ENCODE measurements around the gene TMEM8B. TPM values are rescaled to one million over a fixed set of nuclear protein-coding genes. Genes with fewer than 3 reads are reported as not detected.

Gene TMEM8B
- total RNA-seq, 1 donor from 2014 or later = 9.0 TPM

GRCh38 chr9:35839926-35840325 lies 10.9 kb downstream of the TMEM8B start:
- no peak overlapping the region for H3K27ac Mint-ChIP-seq (ENCODE audit: unreplicated experiment)
- H3K4me3 Mint-ChIP-seq (ENCODE audit: unreplicated experiment) = no peak overlapping the region
- H3K4me1 Mint-ChIP-seq (ENCODE audit: unreplicated experiment) = peaks cover 29% of the 10 kb centered on the region
- no peak for TF ChIP-seq CTCF (IDR thresholded peaks at IDR 0.05; ENCODE audit: unreplicated experiment)
- H3K36me3 Mint-ChIP-seq (ENCODE audit: low read depth, unreplicated experiment) = peaks cover 3% of the 10 kb centered on the region
- H3K9me3 Mint-ChIP-seq (ENCODE audit: unreplicated experiment) = no peaks in the 10 kb centered on the region
- DNase-seq (ENCODE audit: low spot score) = no peak
- H3K27me3 Mint-ChIP-seq (ENCODE audit: unreplicated experiment) = peaks cover 3% of the 10 kb centered on the region

- Mint-ChIP-seq H3K9me3 (ENCODE audit: unreplicated experiment) (no peaks in the 10 kb centered on the region), H3K4me3 (ENCODE audit: unreplicated experiment) (no peak overlapping the region)
- TF ChIP-seq CTCF (IDR thresholded peaks at IDR 0.05; ENCODE audit: unreplicated experiment) = no peak
Measured at GRCh38 chr9:35840881-35841644, 12.0 kb downstream of the TMEM8B start.

GRCh38 chr9:35841645-35841900 lies 12.5 kb downstream of the TMEM8B start:
- Mint-ChIP-seq H3K4me3 (ENCODE audit: unreplicated experiment) (no peak overlapping the region), H3K36me3 (ENCODE audit: low read depth, unreplicated experiment) (peaks cover 3% of the 10 kb centered on the region), H3K9me3 (ENCODE audit: unreplicated experiment) (no peaks in the 10 kb centered on the region), H3K4me1 (ENCODE audit: unreplicated experiment) (peaks cover 25% of the 10 kb centered on the region), H3K27ac (ENCODE audit: unreplicated experiment) (no peak overlapping the region), H3K27me3 (ENCODE audit: unreplicated experiment) (peaks cover 3% of the 10 kb centered on the region)
- TF ChIP-seq CTCF (IDR thresholded peaks at IDR 0.05; ENCODE audit: unreplicated experiment) = no peak
- DNase-seq (ENCODE audit: low spot score) = no peak

More at GRCh38 chr9:35840881-35841644, 12.0 kb downstream of the TMEM8B start:
- Mint-ChIP-seq H3K27ac (ENCODE audit: unreplicated experiment) (no peak overlapping the region), H3K4me1 (ENCODE audit: unreplicated experiment) (peaks cover 28% of the 10 kb centered on the region), H3K36me3 (ENCODE audit: low read depth, unreplicated experiment) (peaks cover 3% of the 10 kb centered on the region), H3K27me3 (ENCODE audit: unreplicated experiment) (peaks cover 5% of the 10 kb centered on the region)
- DNase-seq (ENCODE audit: low spot score) = no peak

- H3K4me3 Mint-ChIP-seq (ENCODE audit: unreplicated experiment) = no peak overlapping the region
- DNase-seq (ENCODE audit: low spot score) = no peak
- peaks cover 5% of the 10 kb centered on the region for H3K27me3 Mint-ChIP-seq (ENCODE audit: unreplicated experiment)
- H3K36me3 Mint-ChIP-seq (ENCODE audit: low read depth, unreplicated experiment) = peaks cover 3% of the 10 kb centered on the region
- H3K9me3 Mint-ChIP-seq (ENCODE audit: unreplicated experiment) = no peaks in the 10 kb centered on the region
- no peak overlapping the region for H3K27ac Mint-ChIP-seq (ENCODE audit: unreplicated experiment)
- no peak for TF ChIP-seq CTCF (IDR thresholded peaks at IDR 0.05; ENCODE audit: unreplicated experiment)
- H3K4me1 Mint-ChIP-seq (ENCODE audit: unreplicated experiment) = peaks cover 24% of the 10 kb centered on the region
Measured at GRCh38 chr9:35842020-35842745, 13.2 kb downstream of the TMEM8B start.

- no peaks in the 10 kb centered on the region for H3K9me3 Mint-ChIP-seq (ENCODE audit: unreplicated experiment)
- peaks cover 19% of the 10 kb centered on the region for H3K4me1 Mint-ChIP-seq (ENCODE audit: unreplicated experiment)
- TF ChIP-seq CTCF (IDR thresholded peaks at IDR 0.05; ENCODE audit: unreplicated experiment) = no peak
- no peak for DNase-seq (ENCODE audit: low spot score)
- H3K4me3 Mint-ChIP-seq (ENCODE audit: unreplicated experiment) = no peak overlapping the region
- peaks cover 10% of the 10 kb centered on the region for H3K27me3 Mint-ChIP-seq (ENCODE audit: unreplicated experiment)
- no peak overlapping the region for H3K27ac Mint-ChIP-seq (ENCODE audit: unreplicated experiment)
- peaks cover 3% of the 10 kb centered on the region for H3K36me3 Mint-ChIP-seq (ENCODE audit: low read depth, unreplicated experiment)
Measured at GRCh38 chr9:35842795-35843194, 13.8 kb downstream of the TMEM8B start.
